Lower leg skin (tissue), 3 donors: Measurements from ENCODE around the gene MYOG.

Experiments used
- CTCF ChIP-seq, 3 donors: fragments of 450-650 bp; IDR thresholded peaks; one replicate each; pipeline ENCODE4 v1.5.1; 2016; ENCODE audit warnings: antibody characterized with exemption in 3 of 3, mild to moderate bottlenecking in 3 of 3, moderate library complexity in 2 of 3
- POLR2A ChIP-seq, 2 donors: fragments of 450-650 bp; IDR thresholded peaks; one replicate each; pipeline ENCODE4 v1.6.1; 2016 to 2017; ENCODE audit warnings: antibody characterized with exemption in 2 of 2, mild to moderate bottlenecking in 1 of 2, moderate library complexity in 1 of 2

GRCh38 chr1:203049576-203050180 is 36.1 kb downstream of the MYOG start:
- TF ChIP-seq CTCF (IDR thresholded peaks at IDR 0.05), result no peak
- no peak for TF ChIP-seq POLR2A (IDR thresholded peaks at IDR 0.05)
